Measurements from ENCODE around the gene ABCA13.
A peak's percentile ranks its signal among the peaks of the same experiment; 100 is the strongest.
"Not testable (repeated sequence)": the region's sequence is repeated elsewhere in the genome, so short reads cannot be mapped to it uniquely, and the experiment has no call there.

The ABCA13 gene

GRCh38 chr7:48177271-48177670, 6.0 kb downstream of the ABCA13 start:
- no peak for DNase-seq

- DNase-seq, result no peak
Observed at GRCh38 chr7:48179496-48180030, 8.3 kb downstream of the ABCA13 start.

GRCh38 chr7:48180981-48181380, 9.7 kb downstream of the ABCA13 start:
- no peak for DNase-seq

GRCh38 chr7:48182718-48183369, 11.6 kb downstream of the ABCA13 start:
- no peak for DNase-seq

- DNase-seq, result no peak
Observed at GRCh38 chr7:48183370-48183743, 12.1 kb downstream of the ABCA13 start.

GRCh38 chr7:48183965-48184364, 12.7 kb downstream of the ABCA13 start:
- no peak for DNase-seq

- DNase-seq, result no peak
Observed at GRCh38 chr7:48188776-48189520, 17.7 kb downstream of the ABCA13 start.

- DNase-seq, result no peak
Observed at GRCh38 chr7:48192996-48193395, 21.7 kb downstream of the ABCA13 start.

GRCh38 chr7:48193421-48193820, 22.2 kb downstream of the ABCA13 start:
- DNase-seq, result no peak

- DNase-seq, result not testable (repeated sequence)
Observed at GRCh38 chr7:48200946-48201589, 29.8 kb downstream of the ABCA13 start.

- DNase-seq, result not testable (repeated sequence)
Observed at GRCh38 chr7:48202916-48203315, 31.7 kb downstream of the ABCA13 start.

GRCh38 chr7:48207155-48207675, 36.0 kb downstream of the ABCA13 start:
- DNase-seq, result peak; percentile 15 to 56

GRCh38 chr7:48209004-48209600, 37.8 kb downstream of the ABCA13 start:
- no peak for DNase-seq

- peak; percentile 13 to 30 for DNase-seq
Observed at GRCh38 chr7:48213226-48213625, 42.0 kb downstream of the ABCA13 start.

GRCh38 chr7:48217266-48217665, 46.0 kb downstream of the ABCA13 start:
- DNase-seq, result no peak

- no peak for DNase-seq
Observed at GRCh38 chr7:48217753-48218152, 46.5 kb downstream of the ABCA13 start.

GRCh38 chr7:48224042-48224441, 52.8 kb downstream of the ABCA13 start:
- DNase-seq, result no peak

GRCh38 chr7:48225101-48225500, 53.8 kb downstream of the ABCA13 start:
- DNase-seq, result no peak

GRCh38 chr7:48237354-48237753, 66.1 kb downstream of the ABCA13 start:
- no peak for DNase-seq

- no peak for DNase-seq
Observed at GRCh38 chr7:48242846-48243245, 71.6 kb downstream of the ABCA13 start.

GRCh38 chr7:48244864-48245271, 73.6 kb downstream of the ABCA13 start:
- peak in 1 of 2 donors; percentile 29 for DNase-seq

- DNase-seq, result peak; percentile 73
Observed at GRCh38 chr7:48245751-48246472, 74.7 kb downstream of the ABCA13 start.

All from inflammatory macrophage treated with lipopolysaccharide for 1 hour (primary cell).